ENCODE results near the gene FBP1. TPM values are rescaled to one million over a fixed set of nuclear protein-coding genes. Genes with fewer than 3 reads are reported as not detected.
"Not testable (repeated sequence)": the region's sequence is repeated elsewhere in the genome, so short reads cannot be mapped to it uniquely, and the experiment has no call there.

FBP1 gene
- total and polyA plus RNA-seq, 5 experiments from 2014 or later = 5.2 to 22.1 (median 6.8) TPM

GRCh38 chr9:94603259-94604160 lies 35.8 kb downstream of the FBP1 start:
- peak; percentile 40 to 69 (median 55) for DNase-seq
- H3K9me3 Mint-ChIP-seq = no peaks in the 10 kb centered on the region
- H3K27ac Mint-ChIP-seq = peak overlapping the region in 2 of 10 donors; percentile 26 to 56
- ATAC-seq = peak; percentile 78 to 85
- H3K4me3 Mint-ChIP-seq = no peak overlapping the region
- peaks cover 0 to 1% (median 0%) of the 10 kb centered on the region in 5 donors for H3K27me3 Mint-ChIP-seq
- peaks cover 3 to 6% (median 4%) of the 10 kb centered on the region in 4 donors for H3K4me1 Mint-ChIP-seq
- POLR2A ChIA-PET = no interaction called here
- H3K36me3 Mint-ChIP-seq = peaks cover 0 to 6% (median 0%) of the 10 kb centered on the region in 3 donors

GRCh38 chr9:94602666-94603065 lies 36.7 kb downstream of the FBP1 start:
- Mint-ChIP-seq H3K36me3 (peaks cover 0 to 6% (median 0%) of the 10 kb centered on the region in 3 donors), H3K27ac (no peak overlapping the region), H3K4me3 (no peak overlapping the region), H3K27me3 (peaks cover 0 to 2% (median 0%) of the 10 kb centered on the region in 5 donors), H3K9me3 (no peaks in the 10 kb centered on the region), H3K4me1 (peaks cover 3 to 6% (median 4%) of the 10 kb centered on the region in 4 donors)
- no peak for DNase-seq
- POLR2A ChIA-PET = no interaction called here
- ATAC-seq = no peak

- Mint-ChIP-seq H3K4me3 (no peak overlapping the region), H3K27me3 (peaks cover 0 to 8% (median 1%) of the 10 kb centered on the region in 5 donors), H3K36me3 (no peaks in the 10 kb centered on the region), H3K27ac (no peak overlapping the region), H3K9me3 (no peaks in the 10 kb centered on the region), H3K4me1 (peaks cover 3 to 6% (median 4%) of the 10 kb centered on the region in 4 donors)
- no peak for DNase-seq
- ATAC-seq = no peak
- POLR2A ChIA-PET = no interaction called here
Observed at GRCh38 chr9:94600715-94601114, 38.6 kb downstream of the FBP1 start.

GRCh38 chr9:94600258-94600657 lies 39.1 kb downstream of the FBP1 start:
- H3K4me3 Mint-ChIP-seq = no peak overlapping the region
- DNase-seq (no peak), ATAC-seq (no peak)
- no peak overlapping the region for H3K27ac Mint-ChIP-seq
- H3K36me3 Mint-ChIP-seq = no peaks in the 10 kb centered on the region
- POLR2A ChIA-PET = no interaction called here
- H3K27me3 Mint-ChIP-seq = peaks cover 0 to 8% (median 1%) of the 10 kb centered on the region in 5 donors
- H3K9me3 Mint-ChIP-seq = no peaks in the 10 kb centered on the region
- peaks cover 3 to 6% (median 4%) of the 10 kb centered on the region in 4 donors for H3K4me1 Mint-ChIP-seq

- DNase-seq (no peak), ATAC-seq (no peak)
- H3K9me3 Mint-ChIP-seq = no peaks in the 10 kb centered on the region
- H3K36me3 Mint-ChIP-seq = no peaks in the 10 kb centered on the region
- H3K4me3 Mint-ChIP-seq = no peak overlapping the region
- POLR2A ChIA-PET = no interaction called here
- H3K4me1 Mint-ChIP-seq = peaks cover 3 to 6% (median 4%) of the 10 kb centered on the region in 4 donors
- H3K27me3 Mint-ChIP-seq = peaks cover 0 to 12% (median 7%) of the 10 kb centered on the region in 5 donors
- H3K27ac Mint-ChIP-seq = no peak overlapping the region
Observed at GRCh38 chr9:94599102-94599501, 40.2 kb downstream of the FBP1 start.

GRCh38 chr9:94593459-94594345 lies 45.6 kb downstream of the FBP1 start, which contains the start of gene FBP2:
Gene FBP2 (minus strand): TSS chr9:94593824. CDS start chr9:94593726, 98 bp downstream.
- Mint-ChIP-seq H3K4me3 (no peak within 1 kb of the TSS), H3K27me3 (peaks cover 3 to 36% (median 10%) of the 10 kb centered on the region in 5 donors), H3K4me1 (no peaks in the 10 kb centered on the region), H3K27ac (no peak within 1 kb of the TSS), H3K9me3 (peaks cover 0 to 2% (median 0%) of the 10 kb centered on the region in 9 donors), H3K36me3 (no peaks in the 10 kb centered on the region)
- POLR2A ChIA-PET = no interaction called here
- ATAC-seq (no peak), DNase-seq (no peak)

GRCh38 chr9:94592683-94593082 lies 46.6 kb downstream of the FBP1 start:
- H3K27ac Mint-ChIP-seq, POLR2A ChIA-PET, DNase-seq, H3K36me3 Mint-ChIP-seq, H3K9me3 Mint-ChIP-seq, ATAC-seq, H3K4me3 Mint-ChIP-seq, H3K4me1 Mint-ChIP-seq: not testable (repeated sequence)
- peaks cover 3 to 45% (median 12%) of the 10 kb centered on the region in 5 donors for H3K27me3 Mint-ChIP-seq

GRCh38 chr9:94591876-94592275 lies 47.4 kb downstream of the FBP1 start:
- Mint-ChIP-seq H3K9me3 (peaks cover 0 to 2% (median 0%) of the 10 kb centered on the region in 9 donors), H3K4me1 (peaks cover 0 to 2% (median under 1%) of the 10 kb centered on the region in 4 donors), H3K36me3 (no peaks in the 10 kb centered on the region), H3K27ac (no peak overlapping the region), H3K4me3 (no peak overlapping the region), H3K27me3 (peaks cover 3 to 48% (median 17%) of the 10 kb centered on the region in 5 donors)
- DNase-seq = no peak
- POLR2A ChIA-PET = no interaction called here
- ATAC-seq = no peak

GRCh38 chr9:94591046-94591545 lies 48.2 kb downstream of the FBP1 start:
- H3K36me3 Mint-ChIP-seq, ATAC-seq, DNase-seq, H3K9me3 Mint-ChIP-seq, H3K27ac Mint-ChIP-seq, H3K4me1 Mint-ChIP-seq, H3K4me3 Mint-ChIP-seq, POLR2A ChIA-PET: not testable (repeated sequence)
- peaks cover 2 to 51% (median 16%) of the 10 kb centered on the region in 5 donors for H3K27me3 Mint-ChIP-seq

- ATAC-seq (no peak), DNase-seq (no peak)
- Mint-ChIP-seq H3K9me3 (peaks cover 0 to 2% (median 0%) of the 10 kb centered on the region in 9 donors), H3K4me3 (no peak overlapping the region), H3K36me3 (no peaks in the 10 kb centered on the region), H3K4me1 (peaks cover 9 to 18% (median 15%) of the 10 kb centered on the region in 4 donors), H3K27ac (no peak overlapping the region), H3K27me3 (peaks cover 2 to 50% (median 13%) of the 10 kb centered on the region in 5 donors)
- POLR2A ChIA-PET = no interaction called here
Observed at GRCh38 chr9:94588681-94589080, 50.6 kb downstream of the FBP1 start.

- DNase-seq (no peak), ATAC-seq (no peak)
- Mint-ChIP-seq H3K27ac (peak overlapping the region in 2 of 10 donors; percentile 17 to 30), H3K36me3 (no peaks in the 10 kb centered on the region), H3K27me3 (peaks cover 2 to 39% (median 11%) of the 10 kb centered on the region in 5 donors), H3K9me3 (no peaks in the 10 kb centered on the region), H3K4me1 (peaks cover 9 to 18% (median 16%) of the 10 kb centered on the region in 4 donors), H3K4me3 (no peak overlapping the region)
- POLR2A ChIA-PET = no interaction called here
Observed at GRCh38 chr9:94586814-94587213, 52.5 kb downstream of the FBP1 start.

- peaks cover 2 to 39% (median 11%) of the 10 kb centered on the region in 5 donors for H3K27me3 Mint-ChIP-seq
- peaks cover 9 to 18% (median 16%) of the 10 kb centered on the region in 4 donors for H3K4me1 Mint-ChIP-seq
- H3K36me3 Mint-ChIP-seq = no peaks in the 10 kb centered on the region
- no peak for DNase-seq
- no peak overlapping the region for H3K27ac Mint-ChIP-seq
- no peaks in the 10 kb centered on the region for H3K9me3 Mint-ChIP-seq
- POLR2A ChIA-PET = no interaction called here
- H3K4me3 Mint-ChIP-seq = no peak overlapping the region
- no peak for ATAC-seq
Observed at GRCh38 chr9:94586316-94586715, 53.0 kb downstream of the FBP1 start.
